IMR-90 (cell line): ENCODE data around the gene NDUFB11. TPM values are rescaled to one million over a fixed set of nuclear protein-coding genes. Genes with fewer than 3 reads are reported as not detected.

Experiments used
- ATAC-seq: fragments of 200-7000 bp; cut with Tn5 transposase; 2 replicates; pipeline ENCODE4 v1.9.1; 2020; ENCODE audit warnings: low read depth, mild to moderate bottlenecking, moderate library complexity
- BruUV-seq: library from RNA; stranded (reverse); fragments of 400-500 nt; replicated peaks from 2 replicates; lab custom pipeline; 2021; lab: Mats Ljungman, UMichigan
- CTCF ChIA-PET: fragments of 300-600 bp; formaldehyde crosslinking; extraction: SDS; loops from one replicate; lab custom pipeline; 2021; ENCODE audit warnings: antibody characterized with exemption; lab: Yijun Ruan, JAX
- POLR2A ChIA-PET: fragments of 300-600 bp; sonication (Branson Sonifier 250); formaldehyde crosslinking; loops from one replicate; lab custom pipeline; 2022; ENCODE audit warnings: antibody characterized with exemption; ENCODE audit not compliant: unreplicated experiment; lab: Charles Lee
- DNase-seq: peaks from one replicate; pipeline ENCODE4 v3.0.0; 2013
- H2AFZ ChIP-seq: replicated peaks from 2 replicates; pipeline ENCODE3; 2013; ENCODE audit warnings: low read length, mild to moderate bottlenecking; ENCODE audit not compliant: poor library complexity
- H2AK5ac ChIP-seq: 2 replicates; pipeline ENCODE4 v1.6.1; 2013; ENCODE audit warnings: low read depth, low read length, inconsistent platforms
- H2AK9ac ChIP-seq: replicated peaks from 2 replicates; pipeline ENCODE3; 2013; ENCODE audit warnings: mild to moderate bottlenecking, low read depth, low read length, moderate library complexity; ENCODE audit not compliant: poor library complexity
- H2BK120ac ChIP-seq: 2 replicates; pipeline ENCODE4 v1.6.1; 2013; ENCODE audit warnings: low read depth, low read length, inconsistent platforms
- H2BK15ac ChIP-seq: 3 replicates; pipeline ENCODE4 v1.6.1; 2013; ENCODE audit warnings: low read depth, low read length, inconsistent platforms
- H2BK20ac ChIP-seq: 2 replicates; pipeline ENCODE4 v1.6.1; 2013; ENCODE audit warnings: low read depth, mild to moderate bottlenecking, inconsistent platforms, low read length, moderate library complexity
- H2BK5ac ChIP-seq: 2 replicates; pipeline ENCODE4 v1.6.1; 2013; ENCODE audit warnings: mild to moderate bottlenecking, low read depth, low read length, inconsistent platforms; ENCODE audit not compliant: poor library complexity, severe bottlenecking
- H3K14ac ChIP-seq: replicated peaks from 2 replicates; pipeline ENCODE4 v1.6.1; 2013; ENCODE audit warnings: low read depth, low read length, inconsistent platforms
- H3K18ac ChIP-seq: 2 replicates; pipeline ENCODE4 v1.6.1; 2013; ENCODE audit warnings: low read depth, low read length, control low read depth
- H3K23ac ChIP-seq: 2 replicates; pipeline ENCODE4 v1.6.1; 2013; ENCODE audit warnings: low read depth, low read length, inconsistent platforms
- H3K27ac ChIP-seq: 2 replicates; pipeline ENCODE4 v1.5.1; 2013; ENCODE audit warnings: mild to moderate bottlenecking, control low read depth, low read length; ENCODE audit not compliant: insufficient read depth
- H3K27me3 ChIP-seq: 2 replicates; pipeline ENCODE4 v1.6.1; 2013; ENCODE audit warnings: low read length; ENCODE audit not compliant: control insufficient read depth, insufficient read depth
- H3K36me3 ChIP-seq: 2 replicates; pipeline ENCODE4 v1.6.1; 2013; ENCODE audit warnings: low read length, mixed read lengths; ENCODE audit not compliant: control insufficient read depth, insufficient read depth
- H3K4ac ChIP-seq: 2 replicates; pipeline ENCODE4 v1.6.1; 2013; ENCODE audit warnings: low read depth, low read length, inconsistent platforms
- H3K4me1 ChIP-seq: 2 replicates; pipeline ENCODE4 v1.6.1; 2013; ENCODE audit warnings: low read length, mixed read lengths; ENCODE audit not compliant: control insufficient read depth, insufficient read depth
- H3K4me2 ChIP-seq: 2 replicates; pipeline ENCODE4 v1.6.1; 2013; ENCODE audit warnings: low read depth, mild to moderate bottlenecking, control low read depth, low read length, moderate library complexity
- H3K4me3 ChIP-seq: 2 replicates; pipeline ENCODE4 v1.5.1; 2013; ENCODE audit warnings: low read depth, mild to moderate bottlenecking, control low read depth, low read length, moderate library complexity; ENCODE audit not compliant: insufficient read depth
- H3K56ac ChIP-seq: 2 replicates; pipeline ENCODE4 v1.6.1; 2013; ENCODE audit warnings: low read length, inconsistent platforms; ENCODE audit not compliant: insufficient read depth; ENCODE audit errors: extremely low read depth
- H3K79me1 ChIP-seq, 2 experiments: 2 replicates each; pipeline ENCODE4 v1.6.1; 2013; ENCODE audit warnings: low read length in 2 of 2, inconsistent platforms in 1 of 2, low read depth in 1 of 2
- H3K9ac ChIP-seq: 2 replicates; pipeline ENCODE4 v1.6.1; 2013; ENCODE audit warnings: low read depth, low read length, control low read depth
- H3K9me1 ChIP-seq: 2 replicates; pipeline ENCODE4 v1.6.1; 2013; ENCODE audit warnings: low read length, inconsistent platforms; ENCODE audit not compliant: insufficient read depth
- H3K9me3 ChIP-seq: 2 replicates; pipeline ENCODE4 v1.6.1; 2013; ENCODE audit warnings: low read length; ENCODE audit not compliant: control insufficient read depth, insufficient read depth
- H4K20me1 ChIP-seq: 2 replicates; pipeline ENCODE4 v1.6.1; 2013; ENCODE audit warnings: low read length, inconsistent platforms; ENCODE audit not compliant: insufficient read depth
- H4K5ac ChIP-seq: 2 replicates; pipeline ENCODE4 v1.6.1; 2013; ENCODE audit warnings: mild to moderate bottlenecking, low read depth, low read length, control low read depth
- H4K8ac ChIP-seq, 2 experiments: 2 replicates each; pipeline ENCODE4 v1.6.1; 2013; ENCODE audit warnings: low read depth in 2 of 2, low read length in 2 of 2, control low read depth in 1 of 2, inconsistent platforms in 1 of 2
- H4K91ac ChIP-seq: 2 replicates; pipeline ENCODE4 v1.6.1; 2013; ENCODE audit warnings: low read depth, low read length, inconsistent platforms; ENCODE audit not compliant: insufficient read depth
- BHLHE40 ChIP-seq: fragments of 150-350 bp; IDR thresholded peaks from 2 replicates; pipeline ENCODE4 v1.6.1; 2016; ENCODE audit warnings: mild to moderate bottlenecking, low read depth, low read length
- CHD1 ChIP-seq: IDR thresholded peaks from 2 replicates; pipeline ENCODE4 v1.6.1; 2012; ENCODE audit warnings: low read depth, low read length, improper control_type of control experiment
- ELK1 ChIP-seq: fragments of 150-350 bp; IDR thresholded peaks from 2 replicates; pipeline ENCODE4 v1.6.1; 2016; ENCODE audit warnings: low read depth, mild to moderate bottlenecking, low read length, moderate library complexity, borderline replicate concordance
- FOS ChIP-seq: fragments of 150-350 bp; IDR thresholded peaks from 2 replicates; pipeline ENCODE4 v1.6.1; 2016; ENCODE audit warnings: low read depth, low read length
- MAFK ChIP-seq: IDR thresholded peaks from 2 replicates; pipeline ENCODE4 v1.6.1; 2012; ENCODE audit warnings: low read depth, low read length, improper control_type of control experiment
- MAZ ChIP-seq: IDR thresholded peaks from 2 replicates; pipeline ENCODE4 v1.6.1; 2012; ENCODE audit warnings: low read depth, mild to moderate bottlenecking, low read length, improper control_type of control experiment, moderate library complexity, borderline replicate concordance
- RFX5 ChIP-seq: IDR thresholded peaks from 2 replicates; pipeline ENCODE4 v1.8.0; 2012; ENCODE audit warnings: low read depth, mild to moderate bottlenecking, low read length, moderate library complexity
- SMC3 ChIP-seq: fragments of 150-350 bp; IDR thresholded peaks from 2 replicates; pipeline ENCODE4 v1.6.1; 2016; ENCODE audit warnings: low read depth, mild to moderate bottlenecking, antibody characterized with exemption, low read length, moderate library complexity
- WGBS, 2 experiments: methylation state at CpG; one replicate each; pipeline versions ENCODE4 v1.1.5 to v1.1.7; 2013; ENCODE audit warnings: missing lambda C conversion rate in 2 of 2; ENCODE audit not compliant: insufficient read length in 1 of 2; ENCODE audit errors: extremely low coverage in 2 of 2; 5-methylcytosine and 5-hydroxymethylcytosine counted together
- dilution Hi-C: fragments of 300-500 bp; cut with HindIII; formaldehyde crosslinking; loops from one replicate; pipeline ENCODE4 v1.14.3; 2018; ENCODE audit warnings: low sequenced_read_pairs; ENCODE audit not compliant: unreplicated experiment
- in situ Hi-C: fragments of 300-500 bp; cut with MboI; formaldehyde crosslinking; loops from 3 replicates; pipeline ENCODE4 v1.14.3; 2019; ENCODE audit warnings: low sequenced_read_pairs, inconsistent platforms, mixed read lengths
- intact Hi-C: fragments of 100-400 bp; cut with micrococcal nuclease; formaldehyde crosslinking; loops from 2 replicates; pipeline ENCODE4 v1.10.0; 2022
- polyA plus RNA-seq, 3 experiments: library from polyadenylated mRNA; depleted of rRNA; stranded (reverse); fragments of >200 nt; gene quantifications; 2 replicates each; pipeline ENCODE4 v1.2.3, GENCODE V29; 2012; ENCODE audit warnings: low replicate concordance in 1 of 3
- total RNA-seq: library from RNA; depleted of rRNA; stranded (reverse); fragments of >200 nt; gene quantifications from 2 replicates; pipeline ENCODE4 v1.2.3, GENCODE V29; 2012

The NDUFB11 gene
- total and polyA plus RNA-seq, 2 of the 4 experiments (the other 2 are of a cell fraction), result 17.0 to 58.3 TPM

DNA sequence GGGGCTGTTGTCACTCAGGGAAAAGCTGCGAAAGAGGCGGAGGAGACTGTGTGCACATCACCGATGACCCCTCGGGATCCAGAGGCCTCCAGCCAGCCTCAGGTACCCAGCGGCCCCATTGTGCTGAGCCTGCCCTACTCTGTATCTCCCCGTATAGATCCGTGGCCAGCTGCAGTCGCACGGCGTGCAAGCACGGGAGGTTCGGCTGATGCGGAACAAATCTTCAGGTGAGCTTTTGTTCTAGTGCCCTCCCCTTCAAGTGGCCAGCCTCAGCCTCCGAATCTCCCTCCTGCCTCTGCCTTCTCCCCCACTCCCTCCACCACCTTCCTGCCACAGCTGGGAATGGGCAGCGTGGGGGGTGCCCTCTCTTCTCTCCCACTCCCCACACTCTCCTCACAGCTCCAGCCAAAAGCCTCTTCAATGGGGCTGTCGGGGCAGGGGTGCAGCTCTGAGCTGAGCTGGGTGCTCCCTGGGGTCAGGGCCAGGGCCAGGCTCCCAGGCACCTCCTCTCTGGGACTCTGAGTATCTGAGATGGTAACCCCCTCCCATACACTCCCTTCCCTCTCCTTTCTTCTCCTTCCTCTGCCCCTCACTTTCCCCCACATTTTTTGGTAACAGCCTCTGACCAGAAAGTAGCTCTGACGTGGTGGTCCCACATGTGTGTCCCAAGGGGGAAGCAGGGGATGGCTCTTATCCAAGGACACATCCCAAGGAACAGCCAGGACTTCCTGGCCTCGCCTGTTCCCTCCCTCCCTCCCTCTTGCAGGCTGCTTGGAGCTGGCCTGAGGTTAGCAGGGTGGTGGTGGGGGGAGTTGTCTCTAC is 28.7 kb upstream of the NDUFB11 start:
- no peak overlapping the region for H2BK120ac ChIP-seq
- H2AK5ac ChIP-seq, result no peak overlapping the region
- no peaks in the 10 kb centered on the region for H3K9me3 ChIP-seq
- H3K4me2 ChIP-seq, result no peak overlapping the region
- H3K4me3 ChIP-seq, result no peak overlapping the region
- DNase-seq (no peak), ATAC-seq (no peak)
- ChIA-PET POLR2A (no interaction called here), CTCF (no interaction called here)
- no peak overlapping the region for H4K5ac ChIP-seq
- in situ Hi-C loops, result no loop called here
- H2BK15ac ChIP-seq, result no peak overlapping the region
- H3K56ac ChIP-seq, result no peak overlapping the region
- H3K9ac ChIP-seq, result no peak overlapping the region
- H2AK9ac ChIP-seq, result no peak overlapping the region
- no peak overlapping the region for H2AFZ ChIP-seq
- peaks cover 19% of the 10 kb centered on the region; the same call in 1 of the 2 replicates for H3K27me3 ChIP-seq
- peaks cover 18% of the 10 kb centered on the region; the same call in 1 of the 2 replicates for H4K20me1 ChIP-seq
- no peak overlapping the region for H3K4ac ChIP-seq
- 0 out of 2 replicates have a peak, but pooled peaks cover 4% of the 10 kb centered on the region for H3K9me1 ChIP-seq
- BruUV-seq, result no TSS peak
- dilution Hi-C loops, result no loop called here
- WGBS, 2 experiments, result 90% methylated on average over 14 of the region's 18 CpGs; no CpG with 5 or more reads in 1 of the 2 experiments
- intact Hi-C loops, result no loop called here
- no peak overlapping the region; the same call in 1 of the 2 replicates for H3K23ac ChIP-seq
- no peak overlapping the region for H3K14ac ChIP-seq
- no peaks in the 10 kb centered on the region for H3K4me1 ChIP-seq
- H3K27ac ChIP-seq, result no peak overlapping the region
- no peak overlapping the region for H4K8ac ChIP-seq
- H2BK20ac ChIP-seq, result no peak overlapping the region
- TF ChIP-seq FOS (no peak), SMC3 (no peak), ELK1 (no peak), MAZ (no peak), RFX5 (no peak), BHLHE40 (no peak), MAFK (no peak), CHD1 (no peak)
- H3K18ac ChIP-seq, result no peak overlapping the region
- no peak overlapping the region for H4K91ac ChIP-seq
- peaks cover 0 to 7% of the 10 kb centered on the region in 2 experiments; a peak in 1 of 4 replicates for H3K79me1 ChIP-seq
- no peak overlapping the region for H2BK5ac ChIP-seq
- peaks cover 48% of the 10 kb centered on the region for H3K36me3 ChIP-seq
